GM19023 (cell line): Measurements from ENCODE around the gene GALNT14.
"Not testable (repeated sequence)": the region's sequence is repeated elsewhere in the genome, so short reads cannot be mapped to it uniquely, and the experiment has no call there.

Experiments used
- ATAC-seq: cut with Tn5 transposase; IDR thresholded peaks from one replicate; pipeline ENCODE4 v1.9.1; 2021; ENCODE audit warnings: mild to moderate bottlenecking, moderate library complexity; ENCODE audit not compliant: unreplicated experiment

Gene GALNT14

DNA sequence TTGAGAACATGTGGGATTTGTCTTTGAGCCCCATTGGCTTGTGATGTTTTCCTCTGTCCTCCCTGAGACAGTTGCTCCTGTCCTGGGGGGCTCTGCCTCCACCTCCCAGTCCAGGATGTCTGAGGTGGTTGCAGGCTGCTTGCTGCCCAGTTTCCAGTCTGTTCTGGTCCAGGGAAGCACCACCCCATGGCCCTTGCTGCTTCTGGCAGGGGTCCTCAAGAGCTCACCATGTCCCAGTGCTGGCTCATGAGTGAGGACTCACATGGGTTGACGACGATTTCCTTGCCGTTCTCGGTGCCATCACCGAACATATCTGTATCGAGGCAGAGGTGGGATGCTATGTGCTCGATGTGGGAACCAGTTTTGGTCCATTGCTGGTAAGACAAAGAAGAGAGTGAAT, 227.6 kb downstream of the GALNT14 start:
- ATAC-seq, result no peak

DNA sequence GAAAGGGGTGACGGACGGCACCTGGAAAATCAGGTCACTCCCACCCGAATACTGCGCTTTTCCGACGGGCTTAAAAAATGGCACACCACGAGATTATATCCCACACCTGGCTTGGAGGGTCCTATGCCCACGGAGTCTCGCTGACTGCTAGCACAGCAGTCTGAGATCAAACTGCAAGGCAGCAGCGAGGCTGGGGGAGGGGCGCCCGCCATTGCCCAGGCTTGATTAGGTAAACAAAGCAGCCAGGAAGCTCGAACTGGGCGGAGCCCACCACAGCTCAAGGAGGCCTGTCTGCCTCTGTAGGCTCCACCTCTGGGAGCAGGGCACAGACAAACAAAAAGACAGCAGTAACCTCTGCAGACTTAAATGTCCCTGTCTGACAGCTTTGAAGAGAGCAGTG, 233.8 kb downstream of the GALNT14 start:
- ATAC-seq, result not testable (repeated sequence)

DNA sequence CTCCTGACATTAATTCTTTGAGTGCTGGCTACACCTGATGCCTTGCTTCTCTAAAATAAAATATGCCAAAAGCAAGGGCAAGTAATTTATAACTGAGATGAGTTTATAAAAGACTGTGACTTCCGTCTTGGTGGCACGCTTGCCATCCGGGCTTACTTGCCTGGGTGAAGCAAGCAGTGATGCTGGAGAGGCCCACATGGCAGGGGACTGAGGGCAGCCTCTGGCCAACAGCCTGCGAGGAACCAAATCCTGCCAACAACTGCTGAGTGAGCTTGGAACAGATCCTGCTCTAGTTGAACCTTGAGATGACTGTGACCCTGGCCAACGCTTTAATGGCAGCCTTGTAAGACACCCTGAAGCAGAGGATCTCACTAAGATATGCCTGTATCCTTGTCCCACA, 234.9 kb downstream of the GALNT14 start:
- ATAC-seq, result no peak

DNA sequence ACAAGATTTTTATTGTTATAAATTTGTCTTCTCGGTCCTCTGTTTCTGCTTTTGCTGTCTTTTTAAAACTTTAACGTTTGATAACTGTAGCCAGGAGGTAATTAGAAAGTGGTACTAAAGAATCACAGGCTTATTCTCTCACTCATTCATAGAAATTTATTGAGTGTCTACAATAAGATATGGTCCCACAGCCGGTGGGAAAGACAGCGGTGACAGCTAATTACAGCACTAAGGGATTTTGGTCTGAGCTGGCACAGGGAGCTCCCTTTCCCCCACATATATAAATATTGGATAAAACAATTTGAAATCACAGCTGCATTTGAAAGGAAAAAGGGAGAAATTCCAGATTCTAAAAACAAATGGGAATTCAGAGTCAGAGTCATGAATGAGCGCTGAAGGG, 237.9 kb downstream of the GALNT14 start:
- ATAC-seq, result no peak

DNA sequence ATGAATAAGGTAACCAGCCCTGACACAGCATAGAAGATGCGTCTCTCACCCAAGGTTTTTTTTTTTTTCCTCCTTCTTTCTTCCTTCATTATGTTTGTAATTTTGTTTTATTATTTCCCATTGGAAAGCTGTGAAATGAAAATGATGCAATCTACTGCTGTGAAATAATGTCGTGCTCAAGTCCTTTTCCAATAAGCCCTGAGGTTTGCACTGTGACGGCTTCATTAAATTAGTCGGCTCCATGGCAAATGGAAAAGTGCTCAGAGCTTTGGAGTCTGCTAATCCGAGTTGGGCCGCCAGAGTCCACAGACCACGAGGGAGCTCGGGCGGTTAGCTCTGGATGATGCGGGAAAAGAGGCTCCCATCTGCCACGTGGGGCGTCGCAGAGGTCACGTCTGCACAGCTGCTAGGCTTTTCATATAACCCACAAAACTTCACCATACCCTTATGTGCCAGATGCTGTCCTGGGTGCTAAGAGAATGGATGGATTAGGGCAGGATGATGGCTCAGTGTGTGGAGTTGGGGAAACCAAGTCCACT, 238.7 kb downstream of the GALNT14 start:
- ATAC-seq, result no peak

DNA sequence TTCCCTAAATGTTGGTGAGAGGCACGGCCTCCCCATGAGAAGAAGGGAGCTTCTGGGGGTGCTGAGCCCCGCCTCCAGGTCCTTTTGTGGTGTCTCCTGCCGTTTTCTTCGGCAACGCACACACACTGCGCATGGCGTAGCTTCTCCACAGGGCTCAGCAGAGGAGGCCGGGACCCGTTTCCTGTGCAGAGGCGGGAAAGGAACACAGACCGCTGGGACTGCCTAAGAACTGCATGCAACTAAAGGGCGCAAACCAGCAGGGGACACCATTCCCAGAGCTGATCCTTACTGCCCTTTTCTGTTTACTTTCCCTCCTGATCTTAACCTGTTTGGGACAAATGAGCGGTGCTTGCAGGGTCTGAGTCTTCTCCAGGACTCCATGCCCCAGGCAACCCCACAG, 240.7 kb downstream of the GALNT14 start:
- ATAC-seq, result no peak

DNA sequence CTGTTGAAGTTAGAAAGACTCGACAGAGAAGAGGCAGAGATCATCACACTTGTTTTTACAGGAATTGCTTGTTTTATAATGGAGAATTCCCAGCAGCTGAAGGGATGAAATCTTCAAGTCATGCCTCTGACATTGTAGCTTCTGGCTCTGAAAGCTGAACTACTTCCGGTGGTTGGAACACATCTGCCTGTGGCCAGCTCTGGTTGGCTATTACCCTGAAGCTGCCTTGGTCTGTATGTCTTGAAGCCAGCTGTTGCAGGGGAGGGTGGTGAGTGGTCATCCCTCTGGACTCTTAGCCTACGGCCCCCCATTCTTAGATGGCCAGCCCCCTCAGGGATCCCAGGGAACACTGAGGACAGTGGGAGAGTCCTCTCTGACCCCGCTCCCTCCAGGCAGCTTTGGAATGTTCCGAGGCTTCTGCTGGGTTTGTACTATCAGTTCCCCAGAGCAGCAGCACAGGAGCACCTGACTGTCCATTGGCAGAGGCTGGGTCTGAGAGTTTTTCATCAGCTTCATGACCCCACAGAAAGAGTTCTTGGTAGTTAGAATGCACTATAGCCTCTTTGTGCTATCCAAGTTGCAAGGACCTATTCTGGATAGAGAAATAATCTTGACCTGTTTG, 243.6 kb downstream of the GALNT14 start:
- no peak for ATAC-seq

DNA sequence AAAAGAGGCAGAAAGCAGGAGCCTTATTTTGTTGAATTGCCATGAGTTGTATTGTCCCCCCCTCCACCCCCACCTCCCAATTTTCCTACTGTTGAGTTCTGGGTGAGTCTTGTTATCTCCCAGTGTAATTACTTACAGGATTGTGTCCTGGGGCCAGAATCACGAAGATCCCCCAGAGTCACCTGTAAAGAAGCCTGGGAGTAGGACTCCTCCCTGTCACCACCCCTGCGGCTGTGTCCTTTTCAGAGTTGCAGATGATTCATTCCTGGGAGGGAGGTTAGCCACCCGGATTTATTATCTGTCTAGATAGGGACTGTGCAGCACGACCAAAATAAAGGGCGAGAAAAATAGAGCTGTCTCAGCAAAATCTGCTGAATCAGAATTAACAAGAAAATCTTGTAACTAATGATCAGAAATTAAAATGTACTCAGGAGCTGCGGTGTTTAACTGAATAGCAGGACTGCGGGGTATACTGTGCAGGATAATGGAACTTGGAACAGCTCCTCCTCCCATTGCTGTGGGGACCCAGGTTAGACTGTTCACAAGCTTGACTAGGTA, 249.3 kb downstream of the GALNT14 start:
- no peak for ATAC-seq

DNA sequence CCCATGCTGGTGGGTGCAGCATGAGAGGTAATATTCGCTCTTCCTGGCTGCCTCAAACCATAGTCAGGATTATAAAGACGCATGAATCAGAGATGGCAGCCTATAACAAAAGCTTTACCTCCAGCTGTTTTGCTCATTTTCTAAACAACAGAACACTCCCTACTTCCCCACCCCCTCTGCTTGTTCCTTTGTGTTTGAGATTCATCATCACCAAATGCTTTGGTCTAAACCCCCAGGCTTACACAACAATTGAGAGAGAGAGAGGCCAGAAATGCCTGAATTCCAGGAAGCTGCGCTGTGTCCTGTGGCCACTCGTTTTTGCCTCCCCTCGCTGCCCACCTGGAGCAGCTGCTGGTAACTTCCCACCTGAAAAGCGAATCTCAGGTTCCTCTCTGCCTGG, 252.2 kb downstream of the GALNT14 start:
- no peak for ATAC-seq

DNA sequence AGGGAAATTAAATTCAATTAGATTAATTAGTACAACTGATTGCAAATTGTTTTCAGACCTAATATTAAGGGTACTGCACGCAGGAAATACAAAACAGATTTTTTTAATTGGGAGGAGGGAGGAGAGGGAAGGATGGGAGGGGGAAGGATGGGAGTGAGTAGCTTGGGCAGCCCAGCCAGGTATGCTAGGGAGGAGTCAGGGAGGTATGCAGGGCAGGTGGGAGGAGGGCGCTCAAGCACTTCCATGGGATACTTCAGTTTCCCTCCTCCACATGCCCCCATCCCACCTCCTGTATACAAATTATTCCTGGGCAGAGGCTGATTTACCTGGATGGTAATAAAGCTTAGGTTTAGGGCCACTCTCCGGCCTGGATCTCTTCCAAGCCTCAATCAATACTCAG, 254.4 kb downstream of the GALNT14 start:
- no peak for ATAC-seq

DNA sequence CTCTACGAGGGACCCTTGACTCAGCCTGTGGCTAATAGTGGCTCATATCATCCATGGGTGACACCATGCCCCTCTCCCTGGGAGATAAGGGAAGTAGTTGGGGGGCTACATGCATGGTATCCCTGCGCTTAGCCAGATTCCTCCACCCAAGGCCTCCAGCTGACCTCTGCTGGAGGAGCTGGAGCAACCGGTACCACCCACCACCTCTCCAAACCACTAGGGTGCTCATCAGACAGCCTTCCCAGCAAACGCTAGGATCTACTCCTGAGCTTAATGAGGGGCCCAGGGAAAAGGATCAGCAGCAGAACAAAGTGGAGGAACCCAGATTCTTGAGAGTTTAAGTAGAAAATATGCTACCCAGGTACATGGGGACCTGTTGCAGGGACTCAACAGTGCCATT, 255.1 kb downstream of the GALNT14 start:
- ATAC-seq, result no peak

DNA sequence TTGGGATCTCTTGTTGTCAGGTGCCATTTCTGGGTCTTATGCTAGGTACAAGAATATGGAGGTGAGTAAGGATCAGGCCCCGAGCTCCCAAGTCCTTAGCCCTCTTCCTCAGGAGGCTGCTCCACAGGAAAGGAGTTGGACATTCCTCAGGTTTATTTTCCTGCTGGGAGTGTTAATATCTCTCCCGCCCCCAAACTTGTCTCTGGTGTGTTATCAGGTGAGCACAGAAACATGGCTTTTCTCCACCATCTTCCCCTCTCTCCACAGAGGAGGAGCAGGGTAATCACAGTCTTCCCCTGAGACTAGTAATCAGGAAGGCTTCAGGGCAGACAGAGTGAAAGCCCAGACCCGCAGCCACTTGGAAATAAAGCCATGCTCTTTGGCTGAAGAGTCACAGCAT, 257.7 kb downstream of the GALNT14 start:
- no peak for ATAC-seq

DNA sequence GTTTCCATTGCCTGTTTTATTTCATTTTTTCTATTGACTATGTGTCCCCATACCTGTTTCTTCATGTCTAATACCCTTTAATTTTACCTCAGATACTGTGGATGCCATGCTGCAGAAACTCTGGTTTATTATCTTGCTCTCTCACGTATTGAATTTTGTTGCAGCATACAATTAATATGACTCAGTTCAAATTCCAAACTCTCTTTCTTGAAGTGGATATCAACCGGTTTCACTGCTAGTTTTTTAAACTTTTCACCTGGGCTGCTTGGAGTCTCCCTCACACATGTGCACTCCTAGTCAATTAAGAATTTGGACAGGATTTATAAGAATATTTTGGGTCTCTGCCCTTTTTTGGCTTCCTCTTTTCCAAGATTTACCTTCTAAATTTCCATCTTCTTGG, 260.4 kb downstream of the GALNT14 start:
- ATAC-seq, result no peak

DNA sequence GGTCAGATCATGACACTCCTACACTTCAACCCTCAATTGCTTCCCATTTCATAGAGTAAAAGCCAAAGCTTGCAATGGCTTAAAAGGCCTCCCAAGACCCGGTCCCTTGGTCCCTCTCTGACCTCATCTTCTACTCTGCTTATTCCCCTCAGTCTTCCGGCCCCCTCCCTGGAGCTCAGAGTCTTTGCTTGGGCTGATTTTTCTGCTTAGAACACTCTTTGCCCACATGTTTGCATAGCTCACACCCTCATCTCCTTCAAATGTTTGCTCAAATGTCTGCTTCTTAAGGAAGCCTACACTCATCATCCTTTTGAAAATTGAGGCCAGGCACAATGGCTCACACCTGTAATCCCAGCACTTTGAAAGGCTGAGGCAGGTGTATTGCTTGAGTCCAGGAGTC, 265.4 kb downstream of the GALNT14 start:
- no peak for ATAC-seq

DNA sequence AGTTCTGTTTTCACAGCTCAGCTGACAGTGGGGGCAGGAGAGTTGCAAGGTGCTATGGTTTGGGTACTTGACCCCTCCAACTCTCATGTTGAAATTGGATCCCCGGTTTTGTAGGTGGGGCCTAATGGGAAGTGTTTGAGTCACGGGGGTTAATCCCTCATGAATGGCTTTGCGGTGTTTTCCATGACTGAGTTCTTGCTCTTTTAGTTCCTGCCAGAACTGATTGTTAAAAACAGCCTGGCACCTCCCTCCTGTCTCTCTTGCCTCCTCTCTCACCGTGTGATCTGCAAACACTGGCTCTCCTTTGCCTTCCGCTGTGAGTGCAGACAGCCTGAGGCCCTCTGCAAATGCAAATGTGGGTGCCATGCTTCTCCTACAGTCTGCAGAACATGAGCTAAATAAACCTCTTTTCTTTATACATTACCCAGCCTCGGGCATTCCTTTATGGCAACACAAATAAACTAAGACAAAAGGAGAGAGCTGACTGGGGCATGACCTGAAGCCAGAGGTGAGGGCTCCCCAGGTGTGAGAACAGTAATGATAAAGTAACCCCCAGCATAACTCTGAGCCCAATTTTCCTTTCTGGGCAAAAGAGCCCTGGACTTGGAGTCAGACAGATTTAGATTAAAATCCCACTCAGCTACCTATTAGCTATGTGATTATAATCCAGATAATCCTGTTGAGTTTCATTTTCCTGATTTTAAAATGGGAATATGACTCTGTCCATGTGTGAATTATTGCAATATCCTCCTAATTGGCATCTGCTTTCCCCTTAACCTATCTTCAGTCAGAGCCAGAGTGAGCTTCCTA, 266.1 kb downstream of the GALNT14 start:
- no peak for ATAC-seq

DNA sequence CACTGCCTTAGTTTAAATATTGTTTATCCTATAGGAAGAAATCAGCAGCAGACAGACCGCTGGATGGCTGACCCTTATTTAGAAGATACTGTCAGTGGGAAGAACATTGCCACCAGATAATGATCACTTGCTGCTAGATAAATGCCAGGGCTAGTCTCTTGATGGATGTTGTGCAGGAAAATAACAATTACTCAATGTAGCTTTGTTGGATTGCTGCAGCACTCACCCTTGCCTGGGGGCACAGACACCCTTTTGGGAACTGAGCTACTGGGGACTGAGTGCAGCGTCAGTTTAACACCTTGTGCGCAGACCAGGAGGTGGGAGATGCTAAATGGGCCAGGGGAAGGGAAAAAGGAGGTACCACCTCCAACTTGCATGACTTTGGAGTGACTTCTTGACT, 266.8 kb downstream of the GALNT14 start:
- ATAC-seq, result no peak

DNA sequence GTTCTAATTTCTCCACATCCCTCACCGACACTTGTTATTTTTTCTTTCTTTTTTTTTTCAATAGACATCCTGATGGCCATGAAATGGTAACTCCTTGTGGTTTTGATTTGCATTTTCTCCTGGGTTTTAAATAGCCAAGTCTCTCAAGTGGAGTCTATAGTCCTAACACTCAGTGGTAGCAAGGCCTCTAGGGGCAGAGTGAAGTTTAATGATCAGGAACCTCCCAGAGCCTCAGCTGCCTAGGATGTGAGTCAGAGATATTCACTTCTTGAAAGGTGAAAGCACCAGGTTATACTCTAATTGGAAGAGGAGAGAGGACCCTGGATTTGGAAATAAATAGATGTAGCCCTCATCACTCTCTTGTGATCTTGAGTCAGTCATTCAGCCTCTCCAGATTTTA, 268.3 kb downstream of the GALNT14 start:
- no peak for ATAC-seq

DNA sequence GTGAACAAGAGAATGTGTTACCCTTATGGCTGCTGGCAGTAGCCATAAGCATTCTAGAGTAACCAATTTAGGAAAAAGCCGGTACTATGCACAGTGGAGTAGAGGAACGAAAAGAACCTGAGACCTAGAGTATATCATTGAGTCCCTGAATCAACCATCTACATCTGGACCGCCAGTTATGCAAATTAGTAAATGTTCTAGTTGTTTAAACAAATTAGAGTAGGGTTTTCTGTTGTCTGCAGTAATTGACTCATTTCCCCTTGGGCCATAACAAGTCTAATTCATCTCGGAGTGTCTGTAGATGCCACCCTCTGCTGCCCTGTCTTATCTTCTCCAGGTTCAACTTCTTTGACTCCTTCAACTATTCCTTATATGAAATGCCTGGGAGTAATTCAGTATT, 270.9 kb downstream of the GALNT14 start:
- ATAC-seq, result no peak

DNA sequence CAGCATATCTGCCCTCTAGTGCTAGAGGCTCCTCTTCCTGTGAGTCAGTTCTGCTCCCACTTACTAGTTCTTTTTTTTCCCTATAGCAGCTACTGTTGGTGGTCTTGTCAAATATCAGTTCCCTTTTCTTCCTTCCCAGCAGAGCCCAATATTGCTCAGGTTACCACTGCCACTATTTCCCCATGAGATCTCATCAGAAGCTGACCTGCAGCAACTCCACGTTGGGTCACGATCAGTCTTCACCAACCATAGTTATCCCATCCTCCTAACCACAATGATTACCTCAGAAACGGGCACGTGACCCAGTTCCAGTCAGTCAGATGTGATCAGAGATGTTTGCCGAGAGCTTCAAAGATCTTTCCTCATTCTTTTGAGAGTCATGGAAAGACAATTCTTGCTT, 271.3 kb downstream of the GALNT14 start:
- no peak for ATAC-seq

DNA sequence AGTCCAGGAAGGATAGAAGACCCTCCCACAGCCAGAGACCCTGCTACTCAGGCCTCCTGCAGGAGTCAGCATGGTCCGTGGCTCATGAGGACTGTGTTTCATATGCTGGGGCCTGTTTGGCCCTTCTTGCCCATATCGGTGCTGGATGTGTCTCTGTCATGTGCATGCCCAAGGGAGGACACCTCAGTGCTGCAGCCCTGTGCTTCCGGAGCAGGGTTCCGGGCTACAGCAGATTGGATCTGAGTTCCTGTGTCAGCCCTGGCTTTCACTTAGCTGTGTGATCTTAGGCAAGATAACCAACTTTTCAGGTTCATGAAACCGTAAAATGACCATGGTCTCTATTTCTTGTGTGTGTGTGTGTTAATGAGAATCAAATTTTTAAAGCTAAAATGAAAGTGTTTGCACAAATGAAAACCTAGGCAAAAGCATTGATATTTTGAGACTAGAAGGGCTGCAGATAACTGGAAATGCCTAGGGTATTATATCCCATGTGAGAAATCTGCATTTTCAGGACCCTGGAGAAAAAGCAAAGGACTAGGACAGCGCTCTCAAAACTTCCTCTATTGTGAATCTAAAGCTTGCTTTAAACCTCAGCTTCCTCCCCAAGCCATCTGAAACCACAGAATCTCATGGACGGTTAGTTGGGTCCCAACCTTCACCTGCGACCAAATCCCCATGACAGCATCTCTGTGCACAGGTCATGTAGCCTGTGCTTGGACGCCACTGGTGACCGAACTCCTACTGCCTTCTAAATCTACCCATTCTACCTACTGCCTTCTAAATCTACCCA, 272.2 kb downstream of the GALNT14 start:
- ATAC-seq, result no peak

DNA sequence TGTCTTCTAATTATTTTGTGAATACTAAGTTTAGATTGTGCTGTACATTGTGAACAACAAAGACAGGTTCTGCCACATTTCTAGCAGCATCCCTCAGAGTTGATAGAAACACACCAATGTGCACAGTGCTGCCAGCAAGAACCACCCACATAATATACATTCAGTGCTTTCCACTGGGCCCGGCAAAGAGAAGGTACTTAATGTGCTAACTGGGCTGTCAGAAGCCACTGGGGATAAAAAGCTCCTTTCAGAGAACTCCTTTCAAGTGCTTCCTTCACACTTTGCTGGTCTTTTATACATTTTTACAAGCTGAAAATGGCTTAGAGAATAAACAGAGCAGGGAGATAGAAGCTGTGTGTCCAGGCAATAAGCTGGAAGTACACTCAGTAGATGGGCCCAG, 273.0 kb downstream of the GALNT14 start:
- ATAC-seq, result no peak
